WTC11 (cell line): ENCODE results near the gene TP53INP2. TPM values are rescaled to one million over a fixed set of nuclear protein-coding genes. Genes with fewer than 3 reads are reported as not detected.

Experiments
- ATAC-seq: fragments of 200-7000 bp; cut with Tn5 transposase; 2 replicates; pipeline ENCODE4 v1.10.0; 2021; ENCODE audit warnings: mild to moderate bottlenecking, moderate library complexity
- CTCF ChIA-PET: fragments of 300-600 bp; sonication (Branson Sonifier 250); formaldehyde crosslinking; loops from one replicate; lab custom pipeline; 2021; ENCODE audit warnings: antibody characterized with exemption; lab: Charles Lee
- POLR2A ChIA-PET: fragments of 350-600 bp; sonication (Branson Sonifier 250); formaldehyde crosslinking; loops from one replicate; lab custom pipeline; 2021; ENCODE audit warnings: antibody characterized with exemption; lab: Charles Lee
- DNase-seq: peaks from one replicate; pipeline ENCODE4 v3.0.0; 2021; ENCODE audit warnings: low spot score
- H3K27ac Mint-ChIP-seq: 2 replicates; pipeline ENCODE4 v1.8.0; 2021; ENCODE audit warnings: mixed read lengths
- H3K27me3 Mint-ChIP-seq: 2 replicates; pipeline ENCODE4 v1.8.0; 2021; ENCODE audit warnings: low read depth, mild to moderate bottlenecking, moderate library complexity, mixed read lengths
- H3K36me3 Mint-ChIP-seq: 2 replicates; pipeline ENCODE4 v1.8.0; 2021; ENCODE audit warnings: mixed read lengths
- H3K4me1 Mint-ChIP-seq: 2 replicates; pipeline ENCODE4 v1.8.0; 2022; ENCODE audit warnings: mixed read lengths
- H3K4me3 Mint-ChIP-seq: 2 replicates; pipeline ENCODE4 v1.8.0; 2021; ENCODE audit warnings: mild to moderate bottlenecking, moderate library complexity, mixed read lengths
- H3K9me3 Mint-ChIP-seq: 2 replicates; pipeline ENCODE4 v1.8.0; 2021; ENCODE audit warnings: mixed read lengths
- EMX1 ChIP-seq: fragments of 250-450 bp; sonication (Bioruptor Pico); IDR thresholded peaks from 2 replicates; pipeline ENCODE4 v1.8.0; 2021; ENCODE audit warnings: mild to moderate bottlenecking
- GABPB1 ChIP-seq: sonication (generic); formaldehyde crosslinking; IDR thresholded peaks from 2 replicates; pipeline ENCODE4 v1.8.1; 2023; ENCODE audit warnings: mild to moderate bottlenecking, missing genetic modification reagents
- HMGA2 ChIP-seq: fragments of 250-450 bp; sonication (Bioruptor Pico); IDR thresholded peaks from 2 replicates; pipeline ENCODE4 v1.4.0; 2021; ENCODE audit warnings: mild to moderate bottlenecking, moderate library complexity
- KAT7 ChIP-seq: sonication (generic); formaldehyde crosslinking; IDR thresholded peaks from 2 replicates; pipeline ENCODE4 v1.8.1; 2023; ENCODE audit warnings: missing genetic modification reagents, mild to moderate bottlenecking, borderline replicate concordance
- NFE2L1 ChIP-seq: sonication (generic); formaldehyde crosslinking; IDR thresholded peaks from 2 replicates; pipeline ENCODE4 v1.8.1; 2023; ENCODE audit warnings: missing genetic modification reagents
- NFYB ChIP-seq: sonication (generic); formaldehyde crosslinking; conservative IDR thresholded peaks from 2 replicates; pipeline ENCODE4 v1.8.0; 2022; ENCODE audit warnings: low read depth, missing genetic modification reagents
- NR1H2 ChIP-seq: sonication (generic); formaldehyde crosslinking; IDR thresholded peaks from 2 replicates; pipeline ENCODE4 v1.9.0; 2021; ENCODE audit warnings: mild to moderate bottlenecking, moderate library complexity, missing genetic modification reagents
- TCF7 ChIP-seq: sonication (generic); formaldehyde crosslinking; IDR thresholded peaks from 2 replicates; pipeline ENCODE4 v1.8.0; 2022; ENCODE audit warnings: mild to moderate bottlenecking, low read depth, missing genetic modification reagents, moderate library complexity
- TEAD4 ChIP-seq: sonication (generic); formaldehyde crosslinking; IDR thresholded peaks from 2 replicates; pipeline ENCODE4 v1.8.0; 2022; ENCODE audit warnings: mild to moderate bottlenecking, missing genetic modification reagents
- ZNF219 ChIP-seq: sonication (generic); formaldehyde crosslinking; IDR thresholded peaks from 2 replicates; pipeline ENCODE4 v1.8.0; 2023; ENCODE audit warnings: missing genetic modification reagents, mild to moderate bottlenecking, borderline replicate concordance
- total RNA-seq: library from RNA; stranded (reverse); gene quantifications from 3 replicates; pipeline ENCODE4 v1.2.3, GENCODE V29; 2021
- TF ChIP-seq, protein P1 (sequence below): sonication (generic); formaldehyde crosslinking; IDR thresholded peaks from 2 replicates; pipeline ENCODE4 v1.8.0; 2023; ENCODE audit warnings: missing genetic modification reagents, mild to moderate bottlenecking, borderline replicate concordance
- TF ChIP-seq, protein P2 (sequence below): sonication (generic); formaldehyde crosslinking; IDR thresholded peaks from 2 replicates; pipeline ENCODE4 v1.8.1; 2023; ENCODE audit warnings: mild to moderate bottlenecking, missing genetic modification reagents, moderate library complexity
- TF ChIP-seq, protein P3 (sequence below): fragments of 250-450 bp; sonication (Bioruptor Pico); conservative IDR thresholded peaks from 2 replicates; pipeline ENCODE4 v1.9.0; 2021; ENCODE audit warnings: mild to moderate bottlenecking
- TF ChIP-seq, protein P4 (sequence below): fragments of 250-450 bp; sonication (Bioruptor Pico); IDR thresholded peaks from 2 replicates; pipeline ENCODE4 v1.9.0; 2021; ENCODE audit warnings: mild to moderate bottlenecking, borderline replicate concordance
- TF ChIP-seq, protein P5 (sequence below): sonication (generic); formaldehyde crosslinking; IDR thresholded peaks from 2 replicates; pipeline ENCODE4 v1.8.1; 2023; ENCODE audit warnings: mild to moderate bottlenecking, moderate library complexity, missing genetic modification reagents
- TF ChIP-seq, protein P6 (sequence below): fragments of 250-450 bp; sonication (Bioruptor Pico); IDR thresholded peaks from 2 replicates; pipeline ENCODE4 v2.1.2; 2022; ENCODE audit warnings: mild to moderate bottlenecking, moderate library complexity

TP53INP2 gene
- total RNA-seq, 1 experiment from 2014 or later = 4.3 TPM

DNA sequence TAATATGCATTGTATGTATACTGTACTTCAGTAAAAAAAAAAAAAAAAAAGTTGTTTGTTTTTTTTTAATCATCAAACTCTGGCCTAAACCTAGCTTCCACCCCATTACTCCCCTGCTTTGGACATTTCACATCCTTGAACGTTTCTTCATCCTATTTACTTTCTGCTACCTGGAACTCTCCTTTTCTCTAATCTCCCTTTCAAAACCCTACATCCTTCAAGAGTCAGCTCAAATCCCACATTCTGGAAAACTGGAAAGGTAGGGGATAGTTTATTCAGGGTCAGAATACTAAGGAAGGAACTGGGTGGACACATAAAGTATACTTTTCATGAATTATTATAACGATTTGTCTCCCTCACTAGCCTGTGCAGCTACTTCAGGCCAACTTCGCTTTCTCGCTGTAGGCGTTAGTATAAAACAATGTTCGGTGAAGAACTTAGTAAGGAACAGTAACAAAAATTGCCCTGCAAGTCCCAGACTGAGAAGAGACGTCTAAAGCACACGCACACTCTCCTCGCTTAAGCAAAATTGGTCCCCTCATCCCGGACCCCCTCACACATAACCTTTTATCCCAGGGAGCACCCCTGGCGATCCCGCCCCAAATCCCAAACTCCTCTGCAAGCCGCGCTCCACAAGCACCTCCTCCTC is 28.0 kb upstream of the TP53INP2 start:
- ChIA-PET POLR2A (interaction anchor here (0.6 to 1.3 kb wide), 2 partner anchors 21 to 810 kb away, joined by 3 to 4 read pairs; no protein-coding TSS in a partner anchor), CTCF (interaction anchor here (0.6 to 2.3 kb wide), 6 partner anchors 13 to 845 kb away, joined by 3 to 13 read pairs (median 4); no protein-coding TSS in a partner anchor)
- DNase-seq (no peak), ATAC-seq (no peak)
- no peak for TF ChIP-seq HMGA2 (CRISPR knock-in tag)
- no peak for TF ChIP-seq NFE2L1 (CRISPR knock-in tag)
- TF ChIP-seq, protein P1, sequence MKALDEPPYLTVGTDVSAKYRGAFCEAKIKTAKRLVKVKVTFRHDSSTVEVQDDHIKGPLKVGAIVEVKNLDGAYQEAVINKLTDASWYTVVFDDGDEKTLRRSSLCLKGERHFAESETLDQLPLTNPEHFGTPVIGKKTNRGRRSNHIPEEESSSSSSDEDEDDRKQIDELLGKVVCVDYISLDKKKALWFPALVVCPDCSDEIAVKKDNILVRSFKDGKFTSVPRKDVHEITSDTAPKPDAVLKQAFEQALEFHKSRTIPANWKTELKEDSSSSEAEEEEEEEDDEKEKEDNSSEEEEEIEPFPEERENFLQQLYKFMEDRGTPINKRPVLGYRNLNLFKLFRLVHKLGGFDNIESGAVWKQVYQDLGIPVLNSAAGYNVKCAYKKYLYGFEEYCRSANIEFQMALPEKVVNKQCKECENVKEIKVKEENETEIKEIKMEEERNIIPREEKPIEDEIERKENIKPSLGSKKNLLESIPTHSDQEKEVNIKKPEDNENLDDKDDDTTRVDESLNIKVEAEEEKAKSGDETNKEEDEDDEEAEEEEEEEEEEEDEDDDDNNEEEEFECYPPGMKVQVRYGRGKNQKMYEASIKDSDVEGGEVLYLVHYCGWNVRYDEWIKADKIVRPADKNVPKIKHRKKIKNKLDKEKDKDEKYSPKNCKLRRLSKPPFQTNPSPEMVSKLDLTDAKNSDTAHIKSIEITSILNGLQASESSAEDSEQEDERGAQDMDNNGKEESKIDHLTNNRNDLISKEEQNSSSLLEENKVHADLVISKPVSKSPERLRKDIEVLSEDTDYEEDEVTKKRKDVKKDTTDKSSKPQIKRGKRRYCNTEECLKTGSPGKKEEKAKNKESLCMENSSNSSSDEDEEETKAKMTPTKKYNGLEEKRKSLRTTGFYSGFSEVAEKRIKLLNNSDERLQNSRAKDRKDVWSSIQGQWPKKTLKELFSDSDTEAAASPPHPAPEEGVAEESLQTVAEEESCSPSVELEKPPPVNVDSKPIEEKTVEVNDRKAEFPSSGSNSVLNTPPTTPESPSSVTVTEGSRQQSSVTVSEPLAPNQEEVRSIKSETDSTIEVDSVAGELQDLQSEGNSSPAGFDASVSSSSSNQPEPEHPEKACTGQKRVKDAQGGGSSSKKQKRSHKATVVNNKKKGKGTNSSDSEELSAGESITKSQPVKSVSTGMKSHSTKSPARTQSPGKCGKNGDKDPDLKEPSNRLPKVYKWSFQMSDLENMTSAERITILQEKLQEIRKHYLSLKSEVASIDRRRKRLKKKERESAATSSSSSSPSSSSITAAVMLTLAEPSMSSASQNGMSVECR (CRISPR knock-in tag) = no peak
- TF ChIP-seq, protein P2, sequence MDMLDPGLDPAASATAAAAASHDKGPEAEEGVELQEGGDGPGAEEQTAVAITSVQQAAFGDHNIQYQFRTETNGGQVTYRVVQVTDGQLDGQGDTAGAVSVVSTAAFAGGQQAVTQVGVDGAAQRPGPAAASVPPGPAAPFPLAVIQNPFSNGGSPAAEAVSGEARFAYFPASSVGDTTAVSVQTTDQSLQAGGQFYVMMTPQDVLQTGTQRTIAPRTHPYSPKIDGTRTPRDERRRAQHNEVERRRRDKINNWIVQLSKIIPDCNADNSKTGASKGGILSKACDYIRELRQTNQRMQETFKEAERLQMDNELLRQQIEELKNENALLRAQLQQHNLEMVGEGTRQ (CRISPR knock-in tag) = no peak
- TF ChIP-seq, protein P3, sequence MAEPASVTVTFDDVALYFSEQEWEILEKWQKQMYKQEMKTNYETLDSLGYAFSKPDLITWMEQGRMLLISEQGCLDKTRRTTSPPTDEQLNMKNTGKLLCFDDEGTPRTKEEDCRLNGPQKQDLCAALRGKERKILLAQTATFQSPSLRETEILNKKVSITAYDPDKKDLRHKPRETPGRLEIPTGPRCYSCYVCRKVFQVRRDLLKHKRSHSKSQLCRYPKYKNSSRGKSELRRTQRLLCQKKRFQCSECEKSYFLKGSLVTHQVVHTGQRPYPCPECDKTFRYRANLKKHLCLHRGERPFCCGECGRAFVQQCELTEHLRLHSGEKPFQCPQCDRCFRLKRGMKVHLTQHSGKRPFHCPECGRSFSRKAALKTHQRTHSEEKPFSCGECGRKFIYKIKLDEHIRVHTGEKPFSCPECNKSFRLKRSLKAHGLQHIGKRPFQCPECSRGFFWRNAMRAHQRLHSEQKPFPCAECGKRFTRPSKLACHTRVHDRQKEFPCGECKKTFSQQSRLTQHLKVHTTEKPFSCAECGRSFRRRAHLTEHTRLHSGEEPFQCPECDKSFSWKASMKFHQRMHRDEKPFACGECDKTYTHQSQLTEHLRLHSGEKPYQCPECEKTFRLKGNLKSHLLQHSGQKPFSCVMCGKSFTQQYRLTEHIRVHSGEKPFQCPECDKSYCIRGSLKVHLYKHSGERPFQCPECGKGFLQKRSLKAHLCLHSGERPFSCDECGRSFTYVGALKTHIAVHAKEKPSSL (CRISPR knock-in tag) = no peak
- no peak for TF ChIP-seq ZNF219 (CRISPR knock-in tag)
- TF ChIP-seq EMX1 (CRISPR knock-in tag) = no peak
- TF ChIP-seq NR1H2 = no peak
- TF ChIP-seq GABPB1 (CRISPR knock-in tag) = no peak
- no peak for TF ChIP-seq NFYB (CRISPR knock-in tag)
- peak overlapping the region; percentile 96 for H3K27ac Mint-ChIP-seq
- no peaks in the 10 kb centered on the region; the same call in 1 of the 2 replicates for H3K27me3 Mint-ChIP-seq
- no peaks in the 10 kb centered on the region; the same call in 1 of the 2 replicates for H3K9me3 Mint-ChIP-seq
- H3K36me3 Mint-ChIP-seq = no peaks in the 10 kb centered on the region
- peaks cover 6% of the 10 kb centered on the region for H3K4me1 Mint-ChIP-seq
- H3K4me3 Mint-ChIP-seq = peak overlapping the region; percentile 99

DNA sequence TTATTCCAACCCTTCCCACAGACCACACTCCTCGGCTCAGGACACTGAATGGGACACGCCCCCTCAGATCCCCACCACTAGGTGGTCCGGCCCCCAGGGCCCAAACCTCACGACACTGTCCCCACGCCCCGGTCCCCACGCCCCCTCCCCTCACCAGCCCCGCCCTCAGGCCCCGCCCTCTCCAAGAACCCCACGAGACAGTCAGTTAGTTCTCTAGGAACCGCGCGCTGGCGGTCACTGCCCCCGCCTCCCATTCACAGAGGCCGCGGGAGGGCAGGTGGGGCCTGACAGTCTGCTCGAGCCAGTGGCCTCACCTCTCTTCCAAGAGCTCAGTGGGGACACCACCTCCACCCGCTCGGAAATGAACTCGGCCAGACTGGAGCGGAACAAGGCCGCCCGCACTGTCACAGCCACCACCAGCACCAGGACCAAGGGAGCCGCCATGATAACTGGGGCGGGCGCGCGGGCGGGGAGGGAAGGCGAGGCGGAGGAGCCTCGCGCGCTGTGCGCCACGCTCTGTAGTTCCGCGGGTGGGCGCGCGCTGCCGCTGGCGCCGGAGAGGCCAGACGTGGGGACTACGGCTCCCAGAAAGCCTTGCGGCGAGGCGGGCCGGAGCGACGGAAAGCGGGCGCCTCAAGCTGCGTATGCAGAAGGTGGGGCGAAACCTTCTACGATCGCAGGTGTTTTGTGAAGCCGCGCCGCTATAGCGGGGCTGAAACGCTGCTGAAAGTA is 27.3 kb upstream of the TP53INP2 start, which contains the start of gene PIGU:
TSS of gene PIGU (minus strand) at position 451 of the 732 bp plus-strand sequence. CDS start at position 444, 7 bp downstream.
- Mint-ChIP-seq H3K36me3 (no peaks in the 10 kb centered on the region), H3K4me3 (peak within 1 kb of the TSS; percentile 99), H3K27me3 (no peaks in the 10 kb centered on the region; the same call in 1 of the 2 replicates), H3K27ac (peak within 1 kb of the TSS; percentile 98), H3K4me1 (peaks cover 6% of the 10 kb centered on the region), H3K9me3 (no peaks in the 10 kb centered on the region; the same call in 1 of the 2 replicates)
- ATAC-seq = peak; percentile 90
- ChIA-PET CTCF (interaction anchor here (0.5 to 2.3 kb wide), 10 partner anchors 14 to 364 kb away, joined by 3 to 13 read pairs (median 4); partner anchors contain the start of gene MAP1LC3A), POLR2A (interaction anchor here (0.6 to 1.6 kb wide), 3 partner anchors 21 to 587 kb away, joined by 3 to 7 read pairs (median 5); partner anchors contain the start of gene TP53INP2)
- peak; percentile 96 for DNase-seq
- no peak for TF ChIP-seq TCF7 (CRISPR knock-in tag)
- no peak for TF ChIP-seq TEAD4 (CRISPR knock-in tag)
- TF ChIP-seq, protein P4, sequence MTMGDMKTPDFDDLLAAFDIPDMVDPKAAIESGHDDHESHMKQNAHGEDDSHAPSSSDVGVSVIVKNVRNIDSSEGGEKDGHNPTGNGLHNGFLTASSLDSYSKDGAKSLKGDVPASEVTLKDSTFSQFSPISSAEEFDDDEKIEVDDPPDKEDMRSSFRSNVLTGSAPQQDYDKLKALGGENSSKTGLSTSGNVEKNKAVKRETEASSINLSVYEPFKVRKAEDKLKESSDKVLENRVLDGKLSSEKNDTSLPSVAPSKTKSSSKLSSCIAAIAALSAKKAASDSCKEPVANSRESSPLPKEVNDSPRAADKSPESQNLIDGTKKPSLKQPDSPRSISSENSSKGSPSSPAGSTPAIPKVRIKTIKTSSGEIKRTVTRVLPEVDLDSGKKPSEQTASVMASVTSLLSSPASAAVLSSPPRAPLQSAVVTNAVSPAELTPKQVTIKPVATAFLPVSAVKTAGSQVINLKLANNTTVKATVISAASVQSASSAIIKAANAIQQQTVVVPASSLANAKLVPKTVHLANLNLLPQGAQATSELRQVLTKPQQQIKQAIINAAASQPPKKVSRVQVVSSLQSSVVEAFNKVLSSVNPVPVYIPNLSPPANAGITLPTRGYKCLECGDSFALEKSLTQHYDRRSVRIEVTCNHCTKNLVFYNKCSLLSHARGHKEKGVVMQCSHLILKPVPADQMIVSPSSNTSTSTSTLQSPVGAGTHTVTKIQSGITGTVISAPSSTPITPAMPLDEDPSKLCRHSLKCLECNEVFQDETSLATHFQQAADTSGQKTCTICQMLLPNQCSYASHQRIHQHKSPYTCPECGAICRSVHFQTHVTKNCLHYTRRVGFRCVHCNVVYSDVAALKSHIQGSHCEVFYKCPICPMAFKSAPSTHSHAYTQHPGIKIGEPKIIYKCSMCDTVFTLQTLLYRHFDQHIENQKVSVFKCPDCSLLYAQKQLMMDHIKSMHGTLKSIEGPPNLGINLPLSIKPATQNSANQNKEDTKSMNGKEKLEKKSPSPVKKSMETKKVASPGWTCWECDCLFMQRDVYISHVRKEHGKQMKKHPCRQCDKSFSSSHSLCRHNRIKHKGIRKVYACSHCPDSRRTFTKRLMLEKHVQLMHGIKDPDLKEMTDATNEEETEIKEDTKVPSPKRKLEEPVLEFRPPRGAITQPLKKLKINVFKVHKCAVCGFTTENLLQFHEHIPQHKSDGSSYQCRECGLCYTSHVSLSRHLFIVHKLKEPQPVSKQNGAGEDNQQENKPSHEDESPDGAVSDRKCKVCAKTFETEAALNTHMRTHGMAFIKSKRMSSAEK (CRISPR knock-in tag) = no peak
- no peak for TF ChIP-seq KAT7 (CRISPR knock-in tag)
- TF ChIP-seq, protein P5, sequence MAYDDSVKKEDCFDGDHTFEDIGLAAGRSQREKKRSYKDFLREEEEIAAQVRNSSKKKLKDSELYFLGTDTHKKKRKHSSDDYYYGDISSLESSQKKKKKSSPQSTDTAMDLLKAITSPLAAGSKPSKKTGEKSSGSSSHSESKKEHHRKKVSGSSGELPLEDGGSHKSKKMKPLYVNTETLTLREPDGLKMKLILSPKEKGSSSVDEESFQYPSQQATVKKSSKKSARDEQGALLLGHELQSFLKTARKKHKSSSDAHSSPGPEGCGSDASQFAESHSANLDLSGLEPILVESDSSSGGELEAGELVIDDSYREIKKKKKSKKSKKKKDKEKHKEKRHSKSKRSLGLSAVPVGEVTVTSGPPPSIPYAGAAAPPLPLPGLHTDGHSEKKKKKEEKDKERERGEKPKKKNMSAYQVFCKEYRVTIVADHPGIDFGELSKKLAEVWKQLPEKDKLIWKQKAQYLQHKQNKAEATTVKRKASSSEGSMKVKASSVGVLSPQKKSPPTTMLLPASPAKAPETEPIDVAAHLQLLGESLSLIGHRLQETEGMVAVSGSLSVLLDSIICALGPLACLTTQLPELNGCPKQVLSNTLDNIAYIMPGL (CRISPR knock-in tag) = peak; percentile 50; the same call in 1 of the 2 replicates
- TF ChIP-seq, protein P6, sequence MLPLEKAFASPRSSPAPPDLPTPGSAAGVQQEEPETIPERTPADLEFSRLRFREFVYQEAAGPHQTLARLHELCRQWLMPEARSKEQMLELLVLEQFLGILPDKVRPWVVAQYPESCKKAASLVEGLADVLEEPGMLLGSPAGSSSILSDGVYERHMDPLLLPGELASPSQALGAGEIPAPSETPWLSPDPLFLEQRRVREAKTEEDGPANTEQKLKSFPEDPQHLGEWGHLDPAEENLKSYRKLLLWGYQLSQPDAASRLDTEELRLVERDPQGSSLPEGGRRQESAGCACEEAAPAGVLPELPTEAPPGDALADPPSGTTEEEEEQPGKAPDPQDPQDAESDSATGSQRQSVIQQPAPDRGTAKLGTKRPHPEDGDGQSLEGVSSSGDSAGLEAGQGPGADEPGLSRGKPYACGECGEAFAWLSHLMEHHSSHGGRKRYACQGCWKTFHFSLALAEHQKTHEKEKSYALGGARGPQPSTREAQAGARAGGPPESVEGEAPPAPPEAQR = no peak
